CD4-positive, alpha-beta T cell treated with Interleukin-4 for 1 hour (primary cell): Measurements from ENCODE around the gene ME1.
"Not testable (repeated sequence)": the region's sequence is repeated elsewhere in the genome, so short reads cannot be mapped to it uniquely, and the experiment has no call there.

Experiments
- DNase-seq, 2 donors: peaks; one replicate each; pipeline ENCODE4 v3.0.0-alpha.2; 2020 to 2022

The ME1 gene

GRCh38 chr6:83352424-83353061, 78.3 kb downstream of the ME1 start:
- no peak for DNase-seq

GRCh38 chr6:83343121-83343520, 87.7 kb downstream of the ME1 start:
- no peak for DNase-seq

- no peak for DNase-seq
Measured at GRCh38 chr6:83341765-83342164, 89.1 kb downstream of the ME1 start.

- DNase-seq = not testable (repeated sequence)
Measured at GRCh38 chr6:83333916-83334315, 96.9 kb downstream of the ME1 start.

GRCh38 chr6:83333500-83333899, 97.4 kb downstream of the ME1 start:
- no peak for DNase-seq

- DNase-seq = no peak
Measured at GRCh38 chr6:83314693-83315092, 116.2 kb downstream of the ME1 start.

GRCh38 chr6:83313882-83314281, 117.0 kb downstream of the ME1 start:
- no peak for DNase-seq

GRCh38 chr6:83311231-83311630, 119.6 kb downstream of the ME1 start:
- DNase-seq = no peak

- DNase-seq = no peak
Measured at GRCh38 chr6:83310046-83310445, 120.8 kb downstream of the ME1 start.

GRCh38 chr6:83309344-83309743, 121.5 kb downstream of the ME1 start:
- DNase-seq = no peak

- DNase-seq = peak in 1 of 2 donors; percentile 8
Measured at GRCh38 chr6:83308833-83309232, 122.0 kb downstream of the ME1 start.

- DNase-seq = no peak
Measured at GRCh38 chr6:83307849-83308248, 123.0 kb downstream of the ME1 start.

- DNase-seq = no peak
Measured at GRCh38 chr6:83303426-83303825, 127.4 kb downstream of the ME1 start.

GRCh38 chr6:83294676-83295075, 136.2 kb downstream of the ME1 start:
- DNase-seq = no peak

- DNase-seq = no peak
Measured at GRCh38 chr6:83292900-83293843, 137.7 kb downstream of the ME1 start.

- DNase-seq = not testable (repeated sequence)
Measured at GRCh38 chr6:83287298-83287697, 143.6 kb downstream of the ME1 start.

- DNase-seq = no peak
Measured at GRCh38 chr6:83285917-83286316, 144.9 kb downstream of the ME1 start.

GRCh38 chr6:83273596-83273995, 157.3 kb downstream of the ME1 start:
- no peak for DNase-seq

- no peak for DNase-seq
Measured at GRCh38 chr6:83270971-83271719, 159.7 kb downstream of the ME1 start.

GRCh38 chr6:83265384-83265783, 165.5 kb downstream of the ME1 start:
- no peak for DNase-seq

GRCh38 chr6:83260577-83260976, 170.3 kb downstream of the ME1 start:
- DNase-seq = no peak

GRCh38 chr6:83258517-83258916, 172.3 kb downstream of the ME1 start:
- DNase-seq = no peak

GRCh38 chr6:83257791-83258190, 173.1 kb downstream of the ME1 start:
- DNase-seq = no peak

- not testable (repeated sequence) for DNase-seq
Measured at GRCh38 chr6:83256719-83257118, 174.1 kb downstream of the ME1 start.
